ENCODE results near the gene RNF149. TPM values are rescaled to one million over a fixed set of nuclear protein-coding genes. Genes with fewer than 3 reads are reported as not detected.
"Not testable (repeated sequence)": the region's sequence is repeated elsewhere in the genome, so short reads cannot be mapped to it uniquely, and the experiment has no call there.

The RNF149 gene
- total RNA-seq, 1 donor from 2014 or later = 80.7 TPM

DNA sequence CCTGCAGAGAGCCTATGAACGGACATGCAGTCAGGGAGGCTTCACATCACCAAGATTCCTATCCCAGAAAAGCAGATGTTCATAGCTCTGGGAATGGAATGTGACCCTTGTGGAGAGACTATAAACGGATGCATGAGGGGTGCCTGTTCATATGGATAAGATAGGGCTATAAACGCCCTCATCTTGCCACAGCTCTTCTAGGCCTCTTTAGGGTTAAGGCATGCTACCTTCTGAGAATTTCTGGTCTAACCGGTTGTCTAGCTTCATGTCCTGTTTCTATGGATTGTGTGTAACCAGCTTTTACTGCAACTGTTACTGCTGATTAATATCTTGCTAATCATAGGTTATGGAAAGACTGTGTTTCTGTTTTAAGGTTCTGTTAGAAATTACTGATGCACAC is 64.1 kb downstream of the RNF149 start:
- DNase-seq (ENCODE audit: low spot score); ATAC-seq; intact Hi-C loops (cut with DNase I): not testable (repeated sequence)

DNA sequence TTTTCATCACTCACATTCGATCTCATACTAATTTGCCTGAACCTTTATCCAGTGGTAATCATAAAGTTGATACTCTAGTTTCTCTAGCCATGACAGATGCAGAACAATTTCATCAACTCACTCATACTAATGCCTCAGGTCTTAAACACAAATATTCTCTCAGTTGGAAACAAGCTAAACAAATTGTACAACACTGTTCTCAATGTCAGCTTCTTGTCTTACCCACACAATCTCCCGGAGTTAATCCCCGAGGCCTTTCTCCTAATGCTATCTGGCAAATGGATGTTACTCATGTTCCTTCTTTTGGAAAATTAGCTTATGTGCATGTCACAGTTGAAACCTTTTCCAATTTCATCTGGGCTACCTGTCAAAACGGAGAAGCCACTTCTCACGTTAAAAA is 67.3 kb downstream of the RNF149 start:
- DNase-seq (ENCODE audit: low spot score) (no peak), ATAC-seq (no peak)
- intact Hi-C loops (cut with DNase I) = no loop called here

DNA sequence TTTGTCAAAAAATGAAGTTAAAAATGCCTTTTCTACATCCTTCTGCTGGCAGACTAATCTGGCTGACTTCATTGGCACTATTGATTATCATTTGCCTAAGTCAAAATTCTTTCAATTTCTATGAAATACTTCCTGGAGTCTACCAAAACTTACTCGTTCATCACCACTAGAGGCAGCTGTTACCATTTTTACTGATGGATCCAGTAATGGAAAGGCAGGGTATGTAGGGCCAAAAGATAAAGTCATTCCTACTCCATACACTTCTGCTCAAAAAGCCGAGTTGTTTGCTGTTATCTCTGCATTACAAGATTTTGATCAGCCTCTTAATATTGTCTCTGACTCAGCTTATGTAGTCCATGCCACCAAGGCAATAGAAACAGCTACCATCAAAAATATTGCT is 67.8 kb downstream of the RNF149 start:
- intact Hi-C loops (cut with DNase I); ATAC-seq: not testable (repeated sequence)

DNA sequence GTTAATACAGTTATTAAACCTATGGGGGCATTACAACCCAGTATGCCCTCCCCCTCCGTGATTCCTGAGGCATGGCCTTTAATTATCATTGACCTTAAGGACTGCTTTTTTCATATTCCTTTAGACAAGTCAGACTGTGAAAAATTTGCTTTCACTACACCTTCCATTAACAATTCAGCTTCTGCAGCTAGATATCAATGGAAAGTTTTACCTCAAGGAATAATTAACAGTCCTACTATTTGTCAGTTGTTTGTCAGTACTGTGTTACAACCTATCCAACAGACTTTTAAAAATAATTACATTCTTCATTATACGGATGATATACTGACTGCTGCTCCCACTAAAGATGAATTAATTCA is 68.8 kb downstream of the RNF149 start:
- DNase-seq (ENCODE audit: low spot score); ATAC-seq: not testable (repeated sequence)

More for the DNA sequence above, 67.8 kb downstream of the RNF149 start:
- DNase-seq (ENCODE audit: low spot score) = not testable (repeated sequence)

DNA sequence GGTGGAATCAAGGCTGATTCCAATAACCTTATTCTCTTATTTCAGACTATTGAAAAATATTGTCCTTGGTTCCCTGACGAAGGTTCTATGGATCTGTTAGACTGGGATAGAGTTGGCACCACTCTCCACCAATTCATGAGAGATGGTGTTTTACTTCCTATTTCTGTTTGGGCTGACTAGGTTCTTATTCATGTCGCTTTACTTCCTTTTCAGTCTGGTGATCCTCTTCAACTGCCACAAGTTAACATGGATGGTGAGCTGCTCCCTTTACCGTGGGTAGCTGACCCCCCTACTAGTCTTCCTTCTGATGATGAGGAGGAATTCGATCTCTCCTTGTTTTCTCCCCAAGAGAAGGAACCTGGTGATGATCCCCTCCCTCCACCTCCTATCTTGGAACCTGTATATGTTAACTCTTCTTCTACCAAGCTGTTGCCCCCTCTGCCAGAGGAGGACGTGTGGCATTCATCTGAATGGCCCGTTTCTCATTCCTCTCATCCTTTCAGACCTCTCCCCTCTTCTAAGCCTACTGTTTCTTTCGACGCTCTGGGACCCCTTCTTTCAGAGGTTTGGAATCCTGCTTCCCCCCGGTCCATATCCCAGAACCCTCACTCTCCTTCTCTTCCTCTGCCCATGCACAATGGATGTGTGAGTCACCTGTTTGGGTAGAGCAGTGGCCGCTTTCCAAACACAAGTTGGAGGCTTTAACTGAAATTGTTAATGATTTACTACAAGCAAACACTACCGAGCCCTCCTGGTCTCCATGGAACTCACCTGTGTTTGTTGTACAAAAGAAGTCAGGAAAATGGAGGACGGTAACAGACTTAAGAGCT is 69.4 kb downstream of the RNF149 start:
- intact Hi-C loops (cut with DNase I) = no loop called here
- ATAC-seq = no peak
- no peak for DNase-seq (ENCODE audit: low spot score)

More for the DNA sequence above, 68.8 kb downstream of the RNF149 start:
- intact Hi-C loops (cut with DNase I) = not testable (repeated sequence)

DNA sequence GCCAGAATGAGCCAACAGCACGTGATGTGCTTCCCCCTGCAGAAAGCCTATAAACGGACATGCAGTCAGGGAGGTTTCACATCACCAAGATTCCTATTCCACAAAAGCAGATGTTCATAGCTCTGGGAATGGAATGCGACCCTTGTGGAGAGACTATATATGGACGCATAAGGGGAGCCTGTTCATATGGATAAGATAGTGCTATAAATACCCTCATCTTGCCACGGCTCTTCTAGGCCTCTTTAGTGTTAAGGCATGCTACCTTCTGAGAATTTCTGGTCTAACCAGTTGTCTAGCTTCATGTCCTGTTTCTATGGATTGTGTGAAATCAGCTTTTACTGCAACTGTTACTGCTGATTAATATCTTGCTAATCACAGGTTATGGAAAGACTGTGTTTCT is 70.6 kb downstream of the RNF149 start:
- intact Hi-C loops (cut with DNase I); DNase-seq (ENCODE audit: low spot score); ATAC-seq: not testable (repeated sequence)

DNA sequence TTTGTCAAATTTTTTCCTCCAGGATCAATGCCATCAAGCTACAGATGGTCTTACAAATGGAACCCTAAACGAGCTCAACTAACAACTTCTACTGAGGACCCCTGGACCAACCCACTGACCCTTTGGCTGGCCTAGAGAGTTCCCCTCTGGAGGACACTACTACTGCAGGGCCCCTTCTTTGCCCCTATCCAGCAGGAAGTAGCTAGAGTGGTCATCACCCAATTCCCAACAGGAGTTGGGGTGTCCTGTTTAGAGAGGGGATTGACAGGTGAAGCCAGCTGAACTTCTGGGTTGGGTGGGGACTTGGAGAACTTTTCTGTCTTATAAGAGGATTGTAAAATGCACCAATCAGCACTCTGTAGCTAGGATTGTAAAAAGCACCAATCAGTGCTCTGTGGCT is 72.5 kb downstream of the RNF149 start:
- intact Hi-C loops (cut with DNase I); ATAC-seq; DNase-seq (ENCODE audit: low spot score): not testable (repeated sequence)

DNA sequence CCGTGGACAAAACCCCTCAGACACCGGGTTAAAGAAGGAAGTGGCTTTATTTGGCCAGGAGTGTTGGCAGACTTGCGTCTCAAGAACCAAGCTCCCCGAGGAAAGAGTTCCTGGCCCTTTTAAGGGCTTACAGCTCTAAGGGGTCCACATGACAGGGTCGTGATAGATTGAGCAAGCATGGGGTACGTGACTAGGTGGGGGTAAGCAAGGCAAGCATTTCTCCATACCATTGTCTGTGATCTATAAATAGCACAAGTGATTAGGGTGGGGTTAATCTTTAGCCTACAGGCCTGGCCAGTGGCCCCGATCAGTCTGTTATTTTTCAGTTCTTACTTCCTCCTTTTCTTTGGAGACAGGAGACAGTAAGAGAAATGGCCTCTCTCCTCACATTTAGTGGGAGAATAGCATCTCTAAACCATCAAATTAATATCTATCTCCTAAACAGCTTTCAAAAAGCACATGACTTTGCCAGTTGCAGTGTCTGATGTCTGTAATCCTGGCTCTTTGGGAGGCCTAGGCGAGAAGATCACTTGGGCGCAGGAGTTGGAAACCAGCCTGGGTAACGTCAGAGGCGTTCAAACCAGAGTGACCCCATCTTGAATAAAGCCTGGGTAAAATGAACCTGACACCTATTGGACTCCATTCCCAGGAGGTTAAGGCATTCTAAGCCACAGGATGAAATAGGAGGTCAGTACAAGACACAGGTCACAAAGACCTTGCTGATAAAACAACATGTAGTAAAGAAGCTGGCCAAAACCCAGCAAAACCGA is 74.1 kb downstream of the RNF149 start:
- no peak for ATAC-seq
- no peak for DNase-seq (ENCODE audit: low spot score)
- intact Hi-C loops (cut with DNase I) = no loop called here

DNA sequence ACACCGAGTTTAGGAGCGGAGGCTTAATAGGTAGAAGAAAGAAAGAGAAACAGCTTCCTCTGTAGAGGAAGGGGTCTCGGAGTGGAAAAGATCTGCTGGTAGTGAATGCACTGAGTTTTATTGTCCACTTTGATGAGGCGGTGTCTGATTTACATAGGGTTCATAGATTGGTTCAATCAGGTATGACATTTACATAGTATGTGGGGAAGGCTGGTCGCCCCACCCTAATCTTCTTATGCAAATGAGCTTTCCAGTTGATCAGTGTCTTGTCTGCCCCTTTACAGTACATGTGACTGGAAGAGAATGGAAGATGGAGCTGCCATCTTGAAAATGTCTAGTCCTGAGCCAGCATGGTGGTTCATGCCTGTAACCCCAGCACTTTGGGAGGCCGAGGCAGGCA is 75.7 kb downstream of the RNF149 start:
- ATAC-seq (no peak), DNase-seq (ENCODE audit: low spot score) (no peak)
- intact Hi-C loops (cut with DNase I) = no loop called here

DNA sequence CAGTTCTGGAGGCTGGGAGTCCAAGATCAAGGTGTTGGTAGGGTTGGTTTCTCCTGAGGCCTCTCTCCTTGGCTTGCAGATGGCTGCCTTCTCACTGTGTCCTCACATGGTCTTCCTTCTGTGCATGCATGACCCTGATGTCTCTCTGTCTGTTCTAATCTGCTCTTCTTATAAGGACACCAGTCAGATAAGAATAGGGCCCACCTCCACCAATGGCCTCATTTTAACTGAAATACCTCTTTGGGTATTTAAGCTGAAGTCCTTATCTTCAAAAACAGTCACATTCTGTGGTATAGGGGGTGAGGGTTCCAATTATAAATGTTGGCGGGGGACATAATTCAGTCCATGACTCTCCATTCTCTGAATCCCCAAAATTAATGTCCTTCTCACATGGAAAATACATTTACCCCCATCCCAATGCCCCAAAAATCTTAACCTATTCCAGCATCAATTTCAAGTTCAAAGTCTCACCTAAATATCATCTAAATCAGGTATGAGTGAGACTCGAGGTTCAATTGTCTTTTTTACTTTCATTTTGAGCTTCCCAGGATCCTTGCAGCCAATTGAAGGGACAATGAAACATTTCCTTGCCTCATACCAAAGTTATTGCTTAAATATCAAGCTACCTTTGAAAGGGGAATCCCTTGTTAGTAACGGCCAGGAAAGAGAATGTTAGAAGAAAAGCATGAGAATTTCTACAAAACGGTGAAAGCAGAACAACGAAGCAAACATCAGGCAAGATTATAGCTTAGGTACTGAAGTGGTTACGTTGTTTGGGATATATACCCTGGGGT is 76.4 kb downstream of the RNF149 start:
- ATAC-seq = no peak

DNA sequence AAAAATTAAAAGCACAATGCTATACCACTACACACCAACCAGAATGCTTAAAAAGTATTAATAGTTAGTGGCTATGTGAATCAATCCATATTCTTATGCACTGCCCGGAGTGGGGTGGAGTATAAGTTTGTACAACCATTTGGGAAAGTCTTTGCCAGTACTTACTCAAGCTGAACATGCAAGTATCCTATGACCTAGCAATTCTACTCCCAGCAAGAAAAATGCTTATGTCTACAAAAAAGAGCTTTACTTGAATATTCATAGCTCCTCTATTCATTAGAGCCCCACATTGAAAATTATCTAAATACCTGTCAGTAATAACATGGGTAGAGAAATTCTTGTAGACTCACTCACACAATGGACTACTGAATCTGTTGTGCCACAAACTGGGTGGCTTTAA is 77.3 kb downstream of the RNF149 start:
- no peak for DNase-seq (ENCODE audit: low spot score)
- intact Hi-C loops (cut with DNase I) = no loop called here
- no peak for ATAC-seq

More for the DNA sequence above, 76.4 kb downstream of the RNF149 start:
- DNase-seq (ENCODE audit: low spot score) = no peak
- intact Hi-C loops (cut with DNase I) = no loop called here

DNA sequence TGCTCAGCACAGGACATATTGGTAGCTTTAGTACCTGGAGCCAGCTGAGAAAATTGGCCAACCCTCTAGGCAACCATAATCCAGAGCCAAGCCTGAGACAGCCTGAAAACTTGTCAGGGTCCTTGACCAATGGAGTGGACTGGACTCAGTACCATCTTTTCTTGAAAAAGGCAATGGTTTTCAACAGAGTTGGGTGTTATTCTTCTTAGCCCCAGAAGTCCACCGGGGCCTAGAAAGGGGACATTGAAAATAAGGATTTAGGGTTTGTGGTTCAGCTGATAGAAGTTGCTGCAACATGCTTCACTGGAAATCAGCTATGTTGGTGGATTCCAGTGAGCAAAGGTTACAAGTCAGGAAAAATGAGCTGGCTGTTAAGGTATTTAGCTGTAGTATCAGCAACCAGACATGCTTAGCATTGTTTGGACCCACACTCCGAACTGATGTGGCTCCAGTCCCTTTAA is 77.9 kb downstream of the RNF149 start:
- ATAC-seq = no peak
- intact Hi-C loops (cut with DNase I) = no loop called here

More for the DNA sequence above, 77.9 kb downstream of the RNF149 start:
- DNase-seq (ENCODE audit: low spot score) = no peak

Small RNA genes within 50 kb of the gene (microRNA-seq; reads per million reads assigned to microRNA genes)
- 2.5 reads per million for gene MIR5696

Other genes starting within 250 kb of the RNF149 start
- gene TBC1D8, start 157.3 kb downstream of the RNF149 start, total RNA-seq = 20.1 TPM
- 24.3 TPM for gene CNOT11, start 55.8 kb downstream of the RNF149 start, total RNA-seq
- not detected for gene CREG2, start 78.8 kb upstream of the RNF149 start, total RNA-seq
- gene RFX8, start 166.4 kb upstream of the RNF149 start, total RNA-seq = 6.5 TPM

Data from sciatic nerve (tissue), 2 donors.